GM12874 (cell line): ENCODE results near the gene UMAD1.

Experiments used
- TF ChIP-seq, protein P1 (sequence below): IDR thresholded peaks from 2 replicates; pipeline ENCODE4 v1.5.1; 2011; ENCODE audit warnings: low read depth, mild to moderate bottlenecking, control low read depth, low read length, moderate library complexity; ENCODE audit not compliant: insufficient read depth

UMAD1 gene

GRCh38 chr7:7848246-7848645 is 207.7 kb downstream of the UMAD1 start:
- TF ChIP-seq, protein P1, sequence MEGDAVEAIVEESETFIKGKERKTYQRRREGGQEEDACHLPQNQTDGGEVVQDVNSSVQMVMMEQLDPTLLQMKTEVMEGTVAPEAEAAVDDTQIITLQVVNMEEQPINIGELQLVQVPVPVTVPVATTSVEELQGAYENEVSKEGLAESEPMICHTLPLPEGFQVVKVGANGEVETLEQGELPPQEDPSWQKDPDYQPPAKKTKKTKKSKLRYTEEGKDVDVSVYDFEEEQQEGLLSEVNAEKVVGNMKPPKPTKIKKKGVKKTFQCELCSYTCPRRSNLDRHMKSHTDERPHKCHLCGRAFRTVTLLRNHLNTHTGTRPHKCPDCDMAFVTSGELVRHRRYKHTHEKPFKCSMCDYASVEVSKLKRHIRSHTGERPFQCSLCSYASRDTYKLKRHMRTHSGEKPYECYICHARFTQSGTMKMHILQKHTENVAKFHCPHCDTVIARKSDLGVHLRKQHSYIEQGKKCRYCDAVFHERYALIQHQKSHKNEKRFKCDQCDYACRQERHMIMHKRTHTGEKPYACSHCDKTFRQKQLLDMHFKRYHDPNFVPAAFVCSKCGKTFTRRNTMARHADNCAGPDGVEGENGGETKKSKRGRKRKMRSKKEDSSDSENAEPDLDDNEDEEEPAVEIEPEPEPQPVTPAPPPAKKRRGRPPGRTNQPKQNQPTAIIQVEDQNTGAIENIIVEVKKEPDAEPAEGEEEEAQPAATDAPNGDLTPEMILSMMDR, result no peak

- TF ChIP-seq, protein P1, result no peak
Observed at GRCh38 chr7:7848892-7849291, 208.3 kb downstream of the UMAD1 start.

DNA sequence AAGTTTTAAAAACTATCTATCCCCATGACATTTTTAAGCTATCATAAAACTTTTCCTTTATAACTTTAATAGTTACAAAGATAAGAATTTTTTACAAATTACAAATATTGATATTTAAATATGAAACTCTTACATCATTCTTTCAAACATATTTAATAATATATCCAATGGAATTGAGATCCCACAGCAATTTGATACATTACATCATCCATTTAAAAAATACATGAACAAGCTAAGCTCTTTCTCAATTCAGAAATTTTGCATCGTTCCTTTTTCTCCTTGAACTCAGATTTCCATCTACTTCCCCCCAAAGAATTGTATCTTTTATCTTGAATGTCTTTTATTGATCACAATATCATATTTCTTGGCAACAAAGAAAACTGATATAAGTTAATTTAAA is 209.6 kb downstream of the UMAD1 start:
- TF ChIP-seq, protein P1, result no peak

DNA sequence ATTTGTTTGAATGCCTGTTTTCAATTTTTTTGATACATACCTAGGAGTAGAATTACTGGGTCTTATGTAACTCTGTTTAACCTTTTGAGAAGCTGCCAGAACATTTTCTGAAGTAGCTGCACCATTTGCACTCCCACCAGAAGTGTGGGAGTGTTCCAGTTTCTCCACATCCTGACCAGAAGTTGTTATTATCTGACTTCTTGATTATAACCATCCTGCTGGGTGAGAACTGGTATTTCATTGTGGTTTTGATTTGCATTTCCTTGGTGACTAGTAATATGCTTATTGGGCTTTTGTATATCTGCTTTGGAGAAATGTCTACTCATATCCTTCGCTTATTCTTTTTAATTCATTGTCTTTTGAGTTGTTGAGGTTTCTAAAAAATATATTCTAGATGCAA is 210.8 kb downstream of the UMAD1 start:
- TF ChIP-seq, protein P1, result no peak

- TF ChIP-seq, protein P1, result no peak
Observed at GRCh38 chr7:7851991-7852390, 211.4 kb downstream of the UMAD1 start.

- TF ChIP-seq, protein P1, result no peak
Observed at GRCh38 chr7:7857143-7857583, 216.6 kb downstream of the UMAD1 start.

- TF ChIP-seq, protein P1, result no peak
Observed at GRCh38 chr7:7858559-7858958, 218.0 kb downstream of the UMAD1 start.

DNA sequence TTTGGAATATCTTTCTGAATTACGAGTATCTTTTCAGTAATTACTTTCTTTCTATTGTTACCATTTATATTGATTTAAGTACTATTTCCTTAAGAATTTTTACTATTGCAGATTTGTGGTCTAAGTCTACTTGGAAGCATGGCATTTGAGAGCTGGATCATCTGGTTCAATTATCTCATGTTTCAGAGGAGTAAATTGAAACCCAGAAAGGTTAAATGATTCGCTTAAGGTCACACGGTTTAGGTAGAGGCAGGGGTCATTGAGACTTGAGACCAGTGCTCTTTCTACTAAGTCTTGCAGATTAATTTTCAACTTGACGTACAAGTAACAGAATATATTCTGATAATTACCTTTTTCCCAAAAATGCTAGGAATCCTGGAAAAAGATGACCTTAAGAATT is 218.9 kb downstream of the UMAD1 start:
- TF ChIP-seq, protein P1, result no peak
